ENCODE results near the gene PPOX. TPM values are rescaled to one million over a fixed set of nuclear protein-coding genes. Genes with fewer than 3 reads are reported as not detected.

The PPOX gene
- total RNA-seq, 3 donors from 2014 or later, result 15.0 to 21.9 (median 16.3) TPM

- no peak for DNase-seq
- no peak for TF ChIP-seq CTCF (IDR thresholded peaks at IDR 0.05)
- Histone ChIP-seq H3K36me3 (ENCODE audit: low read depth) (no peaks in the 10 kb centered on the region), H3K4me3 (no peak overlapping the region), H3K9me3 (no peaks in the 10 kb centered on the region), H3K4me1 (ENCODE audit: low read depth) (peaks cover 8% of the 10 kb centered on the region)
- intact Hi-C loops (cut with DNase I, micrococcal nuclease), result no loop called here
- no peak for ATAC-seq
Measured at GRCh38 chr1:161172776-161173376, 6.7 kb downstream of the PPOX start.

GRCh38 chr1:161173711-161174110, 7.5 kb downstream of the PPOX start:
- peak in 1 of 3 donors; percentile 17 for DNase-seq
- Histone ChIP-seq H3K4me1 (ENCODE audit: low read depth) (peaks cover 8% of the 10 kb centered on the region), H3K36me3 (ENCODE audit: low read depth) (no peaks in the 10 kb centered on the region), H3K4me3 (no peak overlapping the region), H3K9me3 (no peaks in the 10 kb centered on the region)
- TF ChIP-seq CTCF (IDR thresholded peaks at IDR 0.05), result no peak
- intact Hi-C loops (cut with DNase I, micrococcal nuclease), result no loop called here
- ATAC-seq, result no peak

DNA sequence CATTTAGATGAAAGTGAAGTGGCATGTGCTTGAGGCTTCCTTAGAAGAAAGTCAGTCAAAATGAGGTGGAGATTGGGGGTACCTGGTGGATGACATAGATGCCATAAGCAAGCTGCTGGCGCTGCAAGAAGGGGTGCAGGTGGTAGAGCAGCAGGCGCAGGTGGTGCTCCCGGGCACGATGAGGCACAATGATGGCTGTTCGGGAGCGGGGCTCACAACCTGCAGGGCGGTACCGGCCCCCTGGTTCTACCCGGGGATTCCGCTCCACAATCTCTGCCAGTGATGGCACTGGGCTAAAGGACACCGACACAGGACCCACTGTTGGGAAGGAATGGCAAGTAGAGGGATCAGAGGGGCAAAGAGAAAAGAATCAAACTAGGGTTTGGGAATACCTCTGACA, 8.7 kb downstream of the PPOX start:
- Histone ChIP-seq H3K4me3 (no peak overlapping the region), H3K9me3 (no peaks in the 10 kb centered on the region), H3K36me3 (ENCODE audit: low read depth) (no peaks in the 10 kb centered on the region), H3K4me1 (ENCODE audit: low read depth) (peaks cover 8% of the 10 kb centered on the region)
- peak in 1 of 3 donors; percentile 22 for DNase-seq
- ATAC-seq, result no peak
- TF ChIP-seq CTCF (IDR thresholded peaks at IDR 0.05), result no peak
- intact Hi-C loops (cut with DNase I, micrococcal nuclease), result no loop called here

GRCh38 chr1:161175771-161176453, 9.7 kb downstream of the PPOX start:
- Histone ChIP-seq H3K4me3 (no peak overlapping the region), H3K36me3 (ENCODE audit: low read depth) (no peaks in the 10 kb centered on the region), H3K9me3 (no peaks in the 10 kb centered on the region), H3K4me1 (ENCODE audit: low read depth) (peaks cover 8% of the 10 kb centered on the region)
- intact Hi-C loops (cut with DNase I, micrococcal nuclease), result no loop called here
- DNase-seq (peak in 1 of 3 donors; percentile 26), ATAC-seq (no peak)
- no peak for TF ChIP-seq CTCF (IDR thresholded peaks at IDR 0.05)

DNA sequence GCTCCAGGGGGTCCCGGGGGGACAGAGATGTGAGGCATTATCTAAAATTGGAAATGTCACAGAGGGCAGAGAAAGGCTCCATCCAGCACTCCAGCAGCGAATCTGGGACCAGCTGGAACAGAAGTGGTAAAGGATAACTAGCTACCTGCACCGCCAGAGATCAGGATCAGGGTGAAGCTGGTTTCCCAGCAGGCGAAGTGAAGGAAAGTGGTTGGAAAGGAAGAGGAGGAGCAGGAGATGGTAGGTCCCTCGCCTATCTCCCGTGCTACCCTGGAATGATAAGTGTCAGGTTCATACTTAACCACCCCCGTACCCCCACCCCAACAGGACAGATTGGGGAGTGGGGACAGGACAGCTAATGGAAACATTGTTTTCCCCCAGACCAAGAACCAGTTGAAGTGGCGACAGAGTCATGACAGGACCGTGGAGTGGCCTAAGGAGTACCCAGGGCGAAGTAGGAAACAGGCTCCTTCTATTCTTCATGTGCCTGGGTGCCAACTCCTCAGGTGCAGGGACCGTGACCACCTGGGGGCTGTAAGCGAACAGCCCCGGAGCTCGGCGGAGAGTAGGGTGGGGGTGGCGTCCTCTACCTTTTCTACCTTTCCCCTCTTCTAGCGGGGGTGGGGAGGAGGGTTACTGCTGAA, 10.4 kb downstream of the PPOX start:
- intact Hi-C loops (cut with DNase I, micrococcal nuclease), result no loop called here
- Histone ChIP-seq H3K36me3 (ENCODE audit: low read depth) (no peaks in the 10 kb centered on the region), H3K9me3 (no peaks in the 10 kb centered on the region), H3K4me3 (peak overlapping the region; percentile 67), H3K4me1 (ENCODE audit: low read depth) (peaks cover 8% of the 10 kb centered on the region)
- ATAC-seq (peak; percentile 39), DNase-seq (no peak)
- no peak for TF ChIP-seq CTCF (IDR thresholded peaks at IDR 0.05)

Measured in mucosa of descending colon (tissue), 3 donors.